ENCODE results near the gene PRSS57. TPM values are rescaled to one million over a fixed set of nuclear protein-coding genes. Genes with fewer than 3 reads are reported as not detected.

The PRSS57 gene
- polyA plus RNA-seq, 3 donors: 0.16 to 1.4 (median 0.78) TPM

- Histone ChIP-seq H3K36me3 (replicated peaks in 1 of 2; ENCODE audit: control insufficient read depth in 1 of 2, insufficient read depth in 2 of 2, low read length in 2 of 2) (peaks cover 1 to 4% of the 10 kb centered on the region in 2 donors), H3K4me3 (replicated peaks in 1 of 3; ENCODE audit: low read depth in 2 of 3, low read length in 3 of 3) (peak overlapping the region; percentile 24 to 77 (median 43)), H3K9ac (ENCODE audit: insufficient read depth, low read length, poor library complexity, severe bottlenecking) (peak overlapping the region; percentile 57), H4K20me1 (ENCODE audit: insufficient read depth, low read length) (peaks cover 35% of the 10 kb centered on the region), H3K27me3 (ENCODE audit: control insufficient read depth in 2 of 2, insufficient read depth in 2 of 2, low read length in 2 of 2) (no peaks in the 10 kb centered on the region), H3K79me2 (ENCODE audit: insufficient read depth, low read length) (peaks cover 42% of the 10 kb centered on the region), H3K4me1 (ENCODE audit: control insufficient read depth in 1 of 2, insufficient read depth in 2 of 2, low read length in 2 of 2) (peaks cover 70 to 90% of the 10 kb centered on the region in 2 donors), H3K4me2 (replicated peaks; ENCODE audit: extremely low read depth, low read length, poor library complexity, severe bottlenecking) (peak overlapping the region; percentile 87), H2AFZ (ENCODE audit: insufficient read depth, low read depth, low read length, poor library complexity, severe bottlenecking) (peak overlapping the region; percentile 94), H3K27ac (ENCODE audit: low read depth in 1 of 2, low read length in 2 of 2) (peak overlapping the region; percentile 74 to 88), H3K9me3 (replicated peaks in 1 of 2; ENCODE audit: control insufficient read depth in 1 of 2, insufficient read depth in 1 of 2, low read length in 2 of 2) (no peaks in the 10 kb centered on the region)
- no peak for DNase-seq
- H3K4me3 Mint-ChIP-seq: peak overlapping the region; percentile 74 to 84
- intact Hi-C loops (cut with micrococcal nuclease): loop anchor here (1.0 to 5.0 kb wide), 7 partner anchors 17 to 134 kb away; partner anchors contain the start of genes BSG (in 1 of the 2), POLRMT (in 1 of the 2) and PTBP1 (in 1 of the 2)
- H3K27ac Mint-ChIP-seq: peak overlapping the region; percentile 84 to 94 (median 90)
- H3K9me3 Mint-ChIP-seq: peaks cover 0 to 4% (median 1%) of the 10 kb centered on the region in 7 donors
- no peak for TF ChIP-seq CTCF (IDR thresholded peaks at IDR 0.05)
- H3K36me3 Mint-ChIP-seq: peaks cover 2 to 11% of the 10 kb centered on the region in 2 donors
- WGBS (ENCODE audit: insufficient coverage): 54% methylated on average over 16 of the region's 18 CpGs
- peaks cover 65% of the 10 kb centered on the region for H3K4me1 Mint-ChIP-seq
- peaks cover 0 to 1% (median 0%) of the 10 kb centered on the region in 3 donors for H3K27me3 Mint-ChIP-seq (ENCODE audit: low read depth in 3 of 3)
These were observed 31.6 kb downstream of the PRSS57 start for GRCh38 chr19:663682-664117.

GRCh38 chr19:662962-663681 lies 32.1 kb downstream of the PRSS57 start, which contains the start of gene RNF126:
RNF126 (minus strand) TSS chr19:663214; CDS start chr19:663121, 93 bp downstream.
- peak within 1 kb of the TSS; percentile 87 for H3K4me2 ChIP-seq (replicated peaks; ENCODE audit: extremely low read depth, low read length, poor library complexity, severe bottlenecking)
- TF ChIP-seq CTCF (IDR thresholded peaks at IDR 0.05): no peak
- peaks cover 2 to 17% of the 10 kb centered on the region in 2 donors for H3K36me3 Mint-ChIP-seq
- H3K4me1 ChIP-seq (ENCODE audit: control insufficient read depth in 1 of 2, insufficient read depth in 2 of 2, low read length in 2 of 2): peaks cover 64 to 84% of the 10 kb centered on the region in 2 donors
- peak; percentile 87 to 89 (median 89) for DNase-seq
- peak within 1 kb of the TSS; percentile 91 for H3K9ac ChIP-seq (ENCODE audit: insufficient read depth, low read length, poor library complexity, severe bottlenecking)
- peak within 1 kb of the TSS; percentile 86 to 96 (median 93) for H3K27ac Mint-ChIP-seq
- H3K4me3 ChIP-seq (replicated peaks in 1 of 3; ENCODE audit: low read depth in 2 of 3, low read length in 3 of 3): peak within 1 kb of the TSS; percentile 61 to 93 (median 88)
- intact Hi-C loops (cut with micrococcal nuclease): loop anchor here (1.0 to 5.0 kb wide), 6 partner anchors 18 to 134 kb away; partner anchors contain the start of genes BSG (in 1 of the 2), POLRMT (in 1 of the 2) and PTBP1 (in 1 of the 2)
- under 1% methylated on average over 97 of the region's 97 CpGs for WGBS (ENCODE audit: insufficient coverage)
- peaks cover 60% of the 10 kb centered on the region for H3K4me1 Mint-ChIP-seq
- peaks cover 7 to 9% of the 10 kb centered on the region in 2 donors for H3K36me3 ChIP-seq (replicated peaks in 1 of 2; ENCODE audit: control insufficient read depth in 1 of 2, insufficient read depth in 2 of 2, low read length in 2 of 2)
- H4K20me1 ChIP-seq (ENCODE audit: insufficient read depth, low read length): peaks cover 41% of the 10 kb centered on the region
- no peaks in the 10 kb centered on the region for H3K27me3 ChIP-seq (ENCODE audit: control insufficient read depth in 2 of 2, insufficient read depth in 2 of 2, low read length in 2 of 2)
- H3K9me3 ChIP-seq (replicated peaks in 1 of 2; ENCODE audit: control insufficient read depth in 1 of 2, insufficient read depth in 1 of 2, low read length in 2 of 2): no peaks in the 10 kb centered on the region
- peak within 1 kb of the TSS; percentile 94 for H2AFZ ChIP-seq (ENCODE audit: insufficient read depth, low read depth, low read length, poor library complexity, severe bottlenecking)
- peak within 1 kb of the TSS; percentile 91 to 97 for H3K4me3 Mint-ChIP-seq
- H3K27ac ChIP-seq (ENCODE audit: low read depth in 1 of 2, low read length in 2 of 2): peak within 1 kb of the TSS; percentile 75 to 88
- peaks cover 48% of the 10 kb centered on the region for H3K79me2 ChIP-seq (ENCODE audit: insufficient read depth, low read length)
- peaks cover 0 to 4% (median 0%) of the 10 kb centered on the region in 7 donors for H3K9me3 Mint-ChIP-seq
- peaks cover 0 to 1% (median 0%) of the 10 kb centered on the region in 3 donors for H3K27me3 Mint-ChIP-seq (ENCODE audit: low read depth in 3 of 3)

Data from CD14-positive monocyte (primary cell).